Mesenteric fat pad (tissue), 1 donor: ENCODE data around the gene PSD4. TPM values are rescaled to one million over a fixed set of nuclear protein-coding genes. Genes with fewer than 3 reads are reported as not detected.

Experiments
- DNase-seq: peaks from one replicate; pipeline ENCODE4 v3.0.0-alpha.2; 2020; ENCODE audit warnings: low spot score
- total RNA-seq: library from RNA; stranded (reverse); fragmentation: NEBNext Ultra II Directional; extraction: Animal tissue kit (Norgen Biotek cat#: 25700); gene quantifications from one replicate; pipeline ENCODE4 v1.2.1, GENCODE V29; 2021
- donor health status: DM: yes; HTN: yes; CAD: no.

Gene PSD4
- total RNA-seq, 1 donor from 2014 or later: 13.2 TPM

DNA sequence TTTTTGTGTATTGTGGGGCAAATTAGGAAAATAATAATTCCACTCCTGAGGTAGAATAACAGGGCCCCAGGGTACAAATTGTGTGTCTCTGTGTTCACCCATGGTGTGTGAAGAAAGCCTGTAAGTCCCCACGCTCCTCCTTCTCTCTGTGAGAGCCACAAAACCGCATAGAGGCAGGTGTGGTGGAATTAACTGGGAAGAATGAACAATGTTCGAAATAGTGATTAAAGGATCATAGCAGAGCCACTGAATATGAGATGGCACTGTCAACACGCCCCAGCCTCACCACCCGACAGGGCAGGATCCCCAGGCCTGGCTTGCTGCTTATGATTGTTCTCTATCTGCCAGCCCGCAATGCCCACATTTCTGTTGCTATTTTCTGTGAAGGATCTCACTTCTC is 32.3 kb upstream of the PSD4 start:
- DNase-seq: no peak

DNA sequence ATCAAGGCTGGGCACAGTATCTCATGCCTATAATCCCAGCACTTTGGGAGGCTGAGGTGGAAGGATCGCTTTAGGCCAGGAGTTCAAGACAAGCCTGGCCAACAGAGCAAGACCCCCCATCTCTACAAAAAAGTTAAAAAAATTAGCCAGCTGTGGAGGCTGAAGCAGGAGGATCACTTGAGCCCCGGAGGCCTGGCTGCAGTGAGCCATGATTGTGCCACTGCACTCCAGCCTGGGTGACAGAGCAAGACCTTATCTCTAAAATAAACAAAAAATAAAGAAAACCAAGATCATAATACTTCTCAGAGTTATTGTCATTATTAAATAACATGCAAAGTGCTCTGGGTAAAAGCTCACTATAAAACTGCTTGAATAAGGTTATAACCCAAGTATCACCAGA is 31.5 kb upstream of the PSD4 start:
- no peak for DNase-seq

DNA sequence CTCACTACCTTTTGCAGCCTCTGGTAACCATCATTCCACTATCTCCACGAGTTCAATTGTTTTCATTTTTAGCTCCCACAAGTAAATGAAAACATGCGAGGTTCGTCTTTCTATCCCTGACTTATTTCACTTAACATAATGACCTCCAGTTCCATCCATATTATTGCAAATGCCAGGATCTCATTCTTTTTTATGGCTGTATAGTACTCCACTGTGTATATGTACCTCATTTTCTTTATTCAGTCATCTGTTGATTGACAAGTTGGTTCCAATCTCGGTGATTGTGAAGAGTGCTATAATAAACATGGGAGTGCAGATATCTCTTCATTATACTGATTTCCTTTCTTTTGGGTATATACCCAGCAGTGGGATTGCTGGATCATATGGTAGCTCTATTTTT is 29.5 kb upstream of the PSD4 start:
- DNase-seq: no peak

DNA sequence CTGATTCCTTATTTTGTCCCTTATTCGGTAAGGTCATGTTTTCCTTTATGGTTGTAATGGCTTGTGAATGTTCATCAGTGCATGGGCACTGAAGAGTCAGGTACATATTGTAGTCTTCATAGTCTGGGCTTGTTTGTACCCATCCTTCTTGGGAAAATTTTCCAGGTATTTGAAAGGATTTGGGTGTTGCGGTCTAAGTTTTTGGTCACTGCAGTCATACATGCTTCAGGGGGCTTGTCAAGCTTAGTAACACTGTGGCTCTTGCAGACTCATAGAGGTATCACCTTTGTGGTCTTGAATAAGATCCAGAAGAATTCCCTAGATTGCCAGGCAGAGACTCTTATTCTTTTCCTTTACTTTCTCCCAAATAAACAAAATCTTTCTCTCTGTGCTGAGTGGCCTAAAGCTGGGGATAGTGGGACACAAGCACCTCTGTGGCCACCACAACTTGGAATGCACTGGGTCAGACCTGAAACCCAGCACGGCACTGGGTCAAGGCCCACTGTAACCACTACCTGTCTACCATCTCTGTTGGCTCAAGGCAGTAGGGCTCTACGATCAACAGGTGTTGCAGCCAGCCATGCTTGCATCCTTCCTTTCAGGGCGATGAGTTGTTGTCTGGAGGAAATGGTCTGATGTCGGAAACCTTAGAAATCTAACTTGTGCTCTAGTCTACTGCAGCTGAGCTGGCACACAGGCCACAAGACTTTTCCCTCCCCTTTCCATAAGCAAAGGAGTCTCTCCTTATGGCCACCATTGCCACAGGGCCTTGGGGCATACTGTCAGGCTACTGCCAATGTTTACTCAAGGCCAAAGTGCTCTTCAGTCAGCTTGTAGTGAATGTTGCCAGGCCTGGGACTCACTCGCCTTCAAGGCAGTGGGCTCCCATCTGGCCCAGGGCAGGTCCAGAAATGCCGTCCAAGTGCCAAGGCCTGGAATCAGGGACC is 24.9 kb upstream of the PSD4 start:
- peak; percentile 59 for DNase-seq

DNA sequence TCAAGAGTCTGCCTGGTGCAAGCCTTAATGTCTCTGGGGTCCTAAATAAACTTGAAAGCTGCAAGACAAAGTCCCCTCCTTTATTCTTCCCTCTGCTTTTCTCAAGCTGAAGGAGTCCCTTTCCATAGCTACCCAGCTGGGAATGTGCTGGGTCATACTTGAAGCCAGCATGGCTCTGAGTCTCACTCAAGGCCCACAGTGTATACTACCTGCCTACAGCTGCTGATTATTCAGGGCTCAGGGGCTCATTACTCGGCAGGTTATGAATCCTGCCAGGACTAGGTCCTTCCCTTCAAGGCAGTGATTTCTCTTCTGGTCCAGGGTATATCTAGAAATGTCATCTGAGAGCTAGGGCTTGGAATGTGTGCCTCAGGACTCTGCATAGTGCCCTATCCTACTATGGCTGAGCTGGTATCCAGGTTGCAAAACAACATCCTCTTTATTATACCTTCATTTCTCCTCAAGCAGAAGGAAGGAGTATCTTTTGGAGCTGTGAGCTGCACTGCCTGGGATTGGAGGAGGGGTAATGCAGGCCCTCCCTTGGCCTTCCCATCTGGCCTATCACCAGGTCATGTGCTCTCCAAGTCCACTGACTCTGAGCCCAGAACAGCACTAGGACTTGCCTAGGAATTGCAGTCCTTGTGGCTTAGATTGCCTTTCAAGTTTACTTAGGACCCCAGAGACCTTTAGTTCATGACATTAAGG is 24.1 kb upstream of the PSD4 start:
- DNase-seq: no peak

DNA sequence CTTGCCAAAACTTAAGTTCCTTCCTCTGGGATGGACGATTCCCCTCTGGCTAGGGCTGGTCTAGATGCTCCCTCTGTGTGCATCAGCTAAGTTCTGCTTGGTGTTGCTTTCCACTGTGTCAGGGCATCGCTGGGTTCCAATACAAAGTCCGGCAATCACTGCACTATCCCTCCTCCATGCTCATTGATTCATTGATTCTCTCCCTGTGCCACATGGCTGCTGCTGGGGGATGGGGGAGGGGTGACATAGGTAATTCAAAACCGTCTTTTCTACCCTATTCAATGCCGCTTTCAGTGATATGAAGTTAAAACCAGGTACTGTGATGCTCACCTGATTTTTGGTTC is 23.5 kb upstream of the PSD4 start:
- DNase-seq: peak; percentile 49

DNA sequence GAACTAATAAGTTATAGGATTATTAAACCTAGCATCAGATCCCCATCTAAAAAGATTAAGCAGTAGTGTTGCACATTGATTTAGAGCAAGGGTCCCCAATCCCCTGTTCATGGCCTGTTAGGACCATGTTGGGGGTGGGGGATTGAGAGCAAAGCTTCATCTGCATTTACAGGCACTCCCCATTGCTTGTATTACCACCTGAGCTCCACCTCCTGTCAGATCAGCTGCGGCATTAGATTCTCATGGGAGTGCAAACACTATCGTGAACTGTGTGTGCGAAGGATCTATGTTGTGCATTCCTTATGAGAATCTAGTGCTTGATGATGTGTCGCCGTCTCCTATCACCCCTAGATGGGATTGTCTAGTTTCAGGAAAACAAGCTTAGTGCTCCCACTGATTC is 18.4 kb upstream of the PSD4 start:
- DNase-seq: no peak

DNA sequence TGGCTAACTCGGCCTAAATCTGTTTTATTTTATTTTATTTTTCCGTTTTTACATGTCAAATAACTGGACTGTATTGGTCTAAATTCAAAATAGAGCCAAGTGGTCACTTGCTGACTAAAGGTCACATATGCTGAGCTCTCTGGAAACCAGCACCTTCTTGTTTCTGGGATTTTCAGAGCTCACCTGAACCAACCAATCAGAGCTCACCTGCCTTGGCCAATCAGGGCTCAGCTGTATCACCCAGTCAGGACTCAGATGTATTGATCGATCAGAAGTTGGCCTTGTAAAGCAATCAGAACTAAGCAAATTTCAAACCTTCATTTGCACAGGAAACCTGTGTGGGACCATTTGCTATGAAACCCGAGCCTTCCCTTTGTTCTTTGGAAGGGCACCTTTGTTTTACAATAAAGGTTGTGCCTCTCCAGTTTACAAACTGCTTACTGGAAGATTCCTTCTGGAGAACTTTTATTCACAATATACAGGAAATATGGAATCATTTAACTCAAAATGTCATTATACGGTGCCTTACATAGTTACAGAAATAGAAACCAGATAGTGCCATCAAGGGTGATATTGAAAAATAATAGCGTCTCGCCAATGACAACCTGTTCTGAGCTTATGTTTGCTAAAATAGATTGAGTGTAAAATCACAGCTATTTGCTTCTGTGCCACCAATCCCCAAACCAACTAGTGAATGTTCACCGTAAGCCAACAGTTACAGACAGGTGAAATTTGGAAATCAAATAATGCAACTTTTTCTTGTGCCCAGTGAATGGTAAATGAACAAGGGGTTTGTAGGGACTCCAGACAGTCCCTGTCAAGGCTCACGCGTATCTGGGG is 17.3 kb upstream of the PSD4 start:
- DNase-seq: no peak

DNA sequence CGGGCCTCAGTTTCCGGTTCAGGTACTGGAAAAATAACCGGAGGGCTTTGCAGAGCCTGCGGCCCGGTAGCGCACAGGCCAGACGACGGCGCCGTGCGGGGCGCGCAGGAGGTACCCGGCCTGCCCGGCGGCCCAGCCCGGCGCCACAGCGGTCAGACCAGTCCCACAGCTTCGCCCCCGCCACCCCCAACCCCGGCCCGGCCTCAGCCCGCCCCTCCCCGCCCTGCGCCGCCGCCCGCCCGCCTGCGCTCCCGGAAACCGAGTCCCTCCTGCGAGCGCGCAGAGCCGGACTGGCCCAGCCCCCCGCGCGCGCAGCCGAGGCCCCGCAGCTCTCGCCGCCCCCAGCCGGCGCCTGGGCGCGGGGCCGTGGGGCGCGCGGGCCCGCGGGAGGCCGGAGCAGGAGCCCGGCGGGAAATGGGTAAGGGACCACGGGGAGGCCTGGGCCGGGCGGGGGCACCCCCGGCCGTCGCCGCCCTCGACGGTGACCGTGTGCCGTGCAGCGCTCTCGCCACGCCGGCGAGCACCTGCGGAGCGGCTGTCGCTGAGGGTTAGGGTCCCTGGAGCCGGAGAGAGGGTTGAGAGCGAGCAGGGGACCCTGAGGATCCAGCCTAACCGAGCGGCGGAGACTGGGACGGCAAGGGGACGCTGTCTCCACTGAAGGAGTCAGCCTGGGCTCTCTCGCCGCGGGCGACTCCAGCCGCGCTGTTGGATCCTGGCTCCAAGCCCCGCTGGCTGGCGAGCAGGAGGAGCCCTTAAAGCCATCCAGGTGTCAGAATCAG is 16.5 kb upstream of the PSD4 start:
- DNase-seq: peak; percentile 89

DNA sequence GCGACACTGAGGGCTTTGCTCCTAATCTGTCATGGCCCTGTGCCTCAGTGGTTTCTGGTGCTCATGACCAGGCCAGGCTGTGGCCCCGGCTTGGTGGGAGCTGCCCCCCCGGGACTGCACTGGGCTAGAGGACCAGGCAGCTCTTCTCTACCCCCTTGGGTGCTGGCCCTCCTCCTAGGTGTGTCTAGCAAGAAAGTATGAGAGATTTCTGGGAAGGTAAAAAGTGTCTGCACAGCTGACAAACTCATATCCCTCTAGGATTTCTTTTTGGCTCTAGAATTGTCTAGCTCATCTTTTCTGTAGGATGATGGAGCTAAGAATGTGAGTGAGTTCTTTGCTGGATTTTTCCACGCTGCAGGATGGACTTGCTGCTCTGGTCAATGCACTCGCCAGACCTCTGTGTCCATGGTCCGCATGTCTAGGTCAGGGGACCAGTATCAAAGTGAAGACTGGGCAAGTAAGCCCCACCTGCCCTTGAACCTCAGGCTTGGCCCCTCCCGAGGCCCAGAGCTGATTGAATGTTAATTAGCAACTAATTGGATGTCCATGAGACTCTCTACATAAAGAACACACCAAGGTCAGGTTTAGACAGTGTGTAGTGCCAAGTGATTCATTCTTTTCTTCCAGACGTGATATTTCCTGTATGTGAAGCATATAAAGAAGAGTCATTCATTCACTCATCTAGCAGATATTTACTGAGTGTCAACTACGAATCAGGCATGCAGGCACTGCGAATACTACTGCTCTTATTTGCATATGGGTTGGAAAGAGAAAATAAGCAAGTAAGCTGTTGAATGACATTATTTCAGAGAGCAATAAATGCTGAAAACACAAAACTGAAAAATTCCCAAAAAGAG is 15.6 kb upstream of the PSD4 start:
- peak; percentile 60 for DNase-seq

DNA sequence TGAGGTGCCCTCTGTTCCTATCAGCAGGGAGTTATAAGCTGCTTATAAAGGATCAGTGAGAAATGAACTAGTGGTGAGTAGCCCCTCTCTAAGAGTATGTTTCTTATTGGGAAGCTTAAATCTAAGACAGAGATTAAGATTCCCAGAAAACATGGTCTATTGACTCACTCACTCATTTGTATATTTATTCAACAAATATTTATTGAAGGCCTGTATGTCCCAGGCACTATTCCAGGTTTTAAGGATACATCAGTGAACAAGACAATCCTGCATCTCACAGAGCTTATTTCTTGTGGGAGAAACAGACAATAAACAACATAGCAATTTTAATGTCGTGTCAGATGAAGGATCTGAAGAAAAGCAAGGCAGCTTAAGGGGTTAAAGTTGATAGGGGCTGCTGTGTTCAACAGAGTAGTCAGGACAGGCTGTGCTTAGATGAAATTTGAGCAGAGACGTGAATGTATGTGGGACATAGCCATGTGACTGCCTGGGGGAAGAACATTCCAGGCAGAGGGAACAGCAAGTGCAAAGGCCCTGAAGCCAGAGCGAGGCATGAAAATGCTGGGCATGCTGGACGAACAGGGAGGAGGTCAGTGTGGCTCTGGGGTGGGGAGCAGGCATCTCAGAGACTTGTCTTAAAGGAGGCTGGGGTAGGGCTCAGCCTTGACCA is 14.8 kb upstream of the PSD4 start:
- peak; percentile 30 for DNase-seq

DNA sequence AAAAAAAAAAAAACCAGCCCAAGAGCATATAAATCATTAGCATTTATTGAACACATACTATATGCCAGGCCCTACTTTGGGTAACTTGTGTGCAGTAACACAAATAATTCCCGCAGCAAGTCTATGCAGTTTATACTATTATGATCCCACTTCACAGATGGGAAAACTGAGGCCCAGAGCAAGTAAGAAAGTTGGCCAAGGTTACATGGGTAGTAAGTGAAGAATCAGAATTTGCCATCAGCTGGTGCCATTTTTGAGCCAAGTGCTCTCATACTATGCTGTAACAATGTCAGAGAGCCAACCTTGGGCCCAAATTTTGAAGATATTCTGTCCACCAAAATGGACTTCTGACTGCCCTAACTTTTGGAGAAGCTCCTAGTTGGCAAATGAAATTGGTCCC is 13.5 kb upstream of the PSD4 start:
- DNase-seq: no peak

DNA sequence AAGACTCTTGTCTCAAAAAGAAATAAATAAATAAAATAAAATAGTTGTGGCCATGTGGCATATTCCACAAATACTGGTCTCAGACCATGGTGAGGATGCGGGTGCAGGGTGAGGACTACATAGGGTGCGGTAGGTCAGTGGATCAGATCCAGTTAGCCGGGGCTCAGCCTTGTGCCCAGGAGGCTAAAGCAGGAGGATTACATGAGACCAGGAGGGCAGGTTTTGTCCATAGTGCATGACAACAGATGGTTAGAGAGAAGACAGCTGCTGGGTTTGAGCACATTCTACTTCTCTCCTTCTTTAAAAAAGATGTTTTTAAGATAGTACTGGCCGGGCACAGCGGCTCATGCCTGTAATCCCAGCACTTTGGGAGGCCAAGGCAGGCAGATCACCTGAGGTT is 12.8 kb upstream of the PSD4 start:
- peak; percentile 39 for DNase-seq

DNA sequence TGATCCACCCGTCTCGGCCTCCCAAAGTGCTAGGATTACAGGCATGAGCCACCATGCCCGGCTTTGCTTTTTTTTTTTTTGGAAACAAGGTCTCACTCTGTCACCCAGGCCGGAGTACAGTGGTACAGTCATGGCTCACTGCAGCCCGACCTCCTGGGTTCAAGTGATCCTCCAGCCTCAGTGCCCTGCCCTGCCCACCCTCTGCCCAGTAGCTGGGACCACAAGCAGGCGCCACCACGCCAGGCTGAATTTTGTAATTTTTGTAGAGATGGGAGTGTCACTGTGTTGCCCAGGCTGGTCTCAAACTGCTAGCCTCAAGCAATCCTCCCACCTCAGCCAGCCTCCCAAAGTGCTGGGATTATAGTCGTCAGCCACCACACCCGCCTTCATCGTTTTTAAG is 11.6 kb upstream of the PSD4 start:
- DNase-seq: peak; percentile 39

DNA sequence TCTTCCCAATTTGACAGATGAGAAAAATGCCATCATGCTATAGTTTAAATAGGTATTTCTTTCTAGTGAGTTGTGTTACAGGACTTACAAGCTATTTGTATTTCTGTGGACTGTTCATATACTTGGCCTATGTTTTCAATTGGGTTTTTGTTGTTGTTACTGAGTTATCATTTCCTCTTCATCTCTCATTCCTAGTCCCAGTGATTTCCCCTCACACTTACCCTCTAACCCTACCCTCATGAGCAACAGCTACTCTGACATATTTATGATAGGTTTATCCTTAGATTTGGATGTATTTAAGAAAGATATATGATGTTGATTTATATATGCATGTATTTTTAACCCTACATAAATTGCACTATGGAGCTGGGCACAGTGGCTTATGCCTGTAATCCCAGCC is 10.9 kb upstream of the PSD4 start:
- no peak for DNase-seq

DNA sequence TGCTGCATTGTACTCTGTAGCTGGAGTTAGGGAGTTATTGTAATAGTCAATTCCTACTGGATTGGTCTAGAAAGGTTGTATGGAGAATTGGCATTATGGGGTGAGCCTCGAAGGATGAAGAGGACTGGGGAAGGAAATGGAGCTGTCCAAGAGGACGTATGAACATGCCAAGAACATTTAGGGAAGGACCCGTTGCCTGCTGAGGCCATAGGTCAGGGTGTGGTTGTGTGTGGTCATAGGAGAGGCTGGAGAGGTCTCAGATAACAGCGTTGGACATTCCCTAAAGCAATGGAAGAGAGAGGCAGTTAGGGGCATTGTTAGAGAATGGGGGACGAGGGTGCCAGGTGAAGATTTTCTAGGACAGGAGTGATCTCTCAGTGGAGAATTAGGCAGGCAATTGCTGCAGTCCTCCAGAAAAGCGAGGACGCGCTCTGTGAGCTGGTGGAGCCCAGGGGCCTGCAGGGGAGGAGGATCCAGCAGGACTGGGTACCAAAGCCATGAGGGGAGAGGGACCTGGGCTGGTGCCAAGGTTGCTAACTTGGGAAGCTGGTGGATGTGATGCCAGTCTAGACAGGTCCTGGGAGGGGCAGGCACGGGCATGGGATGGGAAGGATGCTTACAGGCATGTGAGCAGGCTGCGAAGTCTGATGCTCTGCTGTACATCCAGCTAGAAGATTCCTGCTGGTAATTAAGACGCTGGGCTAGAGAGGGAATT is 9.4 kb upstream of the PSD4 start:
- peak; percentile 77 for DNase-seq

DNA sequence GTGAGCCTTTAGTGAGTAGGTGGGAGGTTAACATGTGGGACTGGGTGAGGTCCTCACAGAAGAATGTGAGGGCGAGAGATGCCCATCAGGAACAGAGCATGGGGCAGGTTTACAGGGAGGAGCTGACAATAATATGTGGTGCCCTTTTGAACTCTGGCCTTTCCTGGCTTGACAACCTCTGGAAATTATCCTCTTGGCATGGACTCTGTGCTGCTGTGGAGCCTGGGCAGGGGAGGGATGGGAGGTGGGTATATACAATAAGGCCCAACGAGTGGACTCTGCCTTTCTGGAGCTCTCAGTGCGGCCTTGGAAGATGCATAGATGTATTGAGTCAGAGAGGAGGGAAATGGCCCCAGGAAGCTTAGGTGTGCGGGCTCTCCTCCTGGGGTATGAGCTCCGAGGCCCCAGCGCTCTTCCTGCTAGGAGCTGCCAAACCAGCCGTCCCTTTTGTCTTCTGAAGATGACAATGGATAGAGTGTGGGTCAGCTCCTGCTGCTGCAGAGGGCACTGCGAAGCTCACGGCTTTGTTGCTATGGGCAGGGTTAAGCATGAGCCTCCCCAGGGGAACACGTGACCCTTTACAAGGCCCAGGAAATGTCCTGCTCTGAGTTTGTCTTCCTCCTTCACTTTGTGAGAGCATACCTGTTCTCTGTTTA is 8.7 kb upstream of the PSD4 start:
- DNase-seq: peak; percentile 57

DNA sequence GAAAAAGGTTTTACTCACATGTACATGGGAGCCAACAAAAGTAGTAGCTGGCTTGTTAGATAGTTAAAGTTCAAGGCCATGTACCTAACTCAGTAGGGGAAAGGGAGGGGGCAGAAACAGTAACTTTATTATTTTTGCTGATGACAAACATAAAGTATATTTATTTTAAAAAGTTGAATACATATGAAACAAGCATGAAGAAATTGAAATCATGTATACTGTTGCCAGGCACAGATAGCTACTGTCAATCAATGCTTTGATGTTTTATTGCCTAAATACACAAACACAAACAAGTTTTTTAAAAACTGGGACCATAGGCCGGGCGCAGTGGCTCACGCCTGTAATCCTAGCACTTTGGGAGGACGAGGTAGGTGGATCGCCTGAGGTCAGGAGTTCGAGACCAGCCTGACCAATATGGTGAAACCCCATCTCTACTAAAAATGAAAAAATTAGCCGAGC is 7.6 kb upstream of the PSD4 start:
- DNase-seq: peak; percentile 53
